ENCODE results near the gene JAG1. TPM values are rescaled to one million over a fixed set of nuclear protein-coding genes. Genes with fewer than 3 reads are reported as not detected.

Gene JAG1
- total RNA-seq, 3 donors from 2014 or later (not counting 1 experiment from before 2014, with no cell fraction given), result 8.1 to 12.3 (median 8.7) TPM

- Mint-ChIP-seq H3K4me1 (no peaks in the 10 kb centered on the region), H3K36me3 (peaks cover 6% of the 10 kb centered on the region), H3K27me3 (ENCODE audit: low read depth in 2 of 2) (peaks cover 0 to 8% of the 10 kb centered on the region in 2 donors), H3K4me3 (no peak overlapping the region), H3K9me3 (peaks cover 2 to 3% of the 10 kb centered on the region in 2 donors), H3K27ac (no peak overlapping the region)
- Histone ChIP-seq H3K4me1 (ENCODE audit: control insufficient read depth, insufficient read depth, low read length) (no peaks in the 10 kb centered on the region), H3K27me3 (ENCODE audit: control insufficient read depth, insufficient read depth, low read length) (no peaks in the 10 kb centered on the region), H3K4me3 (ENCODE audit: low read length) (no peak overlapping the region), H3K27ac (ENCODE audit: low read length) (no peak overlapping the region), H3K36me3 (ENCODE audit: control insufficient read depth, insufficient read depth, low read length) (no peaks in the 10 kb centered on the region), H3K9me3 (ENCODE audit: control insufficient read depth, insufficient read depth, low read length) (no peaks in the 10 kb centered on the region)
- DNase-seq (no peak), ATAC-seq (no peak)
- intact Hi-C loops (cut with micrococcal nuclease), result no loop called here
- no peak for TF ChIP-seq CTCF (IDR thresholded peaks at IDR 0.05)
- WGBS (ENCODE audit: insufficient coverage), result 84% methylated on average over 7 of the region's 7 CpGs
Measured at GRCh38 chr20:10708351-10709185, 34.8 kb upstream of the JAG1 start.

- ATAC-seq, result no peak
- no CpG with 5 or more reads among the region's 1 CpG for WGBS (ENCODE audit: insufficient coverage)
- no peak for DNase-seq
Measured at GRCh38 chr20:10707791-10708190, 34.0 kb upstream of the JAG1 start.

GRCh38 chr20:10707068-10707467 is 33.3 kb upstream of the JAG1 start:
- intact Hi-C loops (cut with micrococcal nuclease), result no loop called here
- ATAC-seq (no peak), DNase-seq (no peak)
- H3K9me3 ChIP-seq (ENCODE audit: control insufficient read depth, insufficient read depth, low read length), result no peaks in the 10 kb centered on the region
- 84% methylated on average over 4 of the region's 4 CpGs for WGBS (ENCODE audit: insufficient coverage)
- no peak for TF ChIP-seq CTCF (IDR thresholded peaks at IDR 0.05)
- no peaks in the 10 kb centered on the region for H3K4me1 ChIP-seq (ENCODE audit: control insufficient read depth, insufficient read depth, low read length)
- H3K27ac Mint-ChIP-seq, result no peak overlapping the region
- H3K27me3 Mint-ChIP-seq (ENCODE audit: low read depth in 2 of 2), result peaks cover 0 to 11% of the 10 kb centered on the region in 2 donors
- peaks cover 6% of the 10 kb centered on the region for H3K36me3 Mint-ChIP-seq
- peaks cover 2 to 5% of the 10 kb centered on the region in 2 donors for H3K9me3 Mint-ChIP-seq
- no peaks in the 10 kb centered on the region for H3K36me3 ChIP-seq (ENCODE audit: control insufficient read depth, insufficient read depth, low read length)
- H3K4me1 Mint-ChIP-seq, result no peaks in the 10 kb centered on the region
- H3K27ac ChIP-seq (ENCODE audit: low read length), result no peak overlapping the region
- no peaks in the 10 kb centered on the region for H3K27me3 ChIP-seq (ENCODE audit: control insufficient read depth, insufficient read depth, low read length)
- no peak overlapping the region for H3K4me3 ChIP-seq (ENCODE audit: low read length)
- H3K4me3 Mint-ChIP-seq, result no peak overlapping the region

More at GRCh38 chr20:10707791-10708190, 34.0 kb upstream of the JAG1 start:
- Mint-ChIP-seq H3K9me3 (peaks cover 2 to 5% of the 10 kb centered on the region in 2 donors), H3K4me3 (no peak overlapping the region), H3K27me3 (ENCODE audit: low read depth in 2 of 2) (peaks cover 0 to 11% of the 10 kb centered on the region in 2 donors), H3K27ac (no peak overlapping the region), H3K36me3 (peaks cover 6% of the 10 kb centered on the region), H3K4me1 (no peaks in the 10 kb centered on the region)
- no peak overlapping the region for H3K4me3 ChIP-seq (ENCODE audit: low read length)
- H3K27ac ChIP-seq (ENCODE audit: low read length), result no peak overlapping the region
- no peaks in the 10 kb centered on the region for H3K36me3 ChIP-seq (ENCODE audit: control insufficient read depth, insufficient read depth, low read length)
- no peak for TF ChIP-seq CTCF (IDR thresholded peaks at IDR 0.05)
- H3K27me3 ChIP-seq (ENCODE audit: control insufficient read depth, insufficient read depth, low read length), result no peaks in the 10 kb centered on the region
- H3K9me3 ChIP-seq (ENCODE audit: control insufficient read depth, insufficient read depth, low read length), result no peaks in the 10 kb centered on the region
- no peaks in the 10 kb centered on the region for H3K4me1 ChIP-seq (ENCODE audit: control insufficient read depth, insufficient read depth, low read length)
- intact Hi-C loops (cut with micrococcal nuclease), result no loop called here
